Measurements from ENCODE around the gene AGRP.

AGRP gene

DNA sequence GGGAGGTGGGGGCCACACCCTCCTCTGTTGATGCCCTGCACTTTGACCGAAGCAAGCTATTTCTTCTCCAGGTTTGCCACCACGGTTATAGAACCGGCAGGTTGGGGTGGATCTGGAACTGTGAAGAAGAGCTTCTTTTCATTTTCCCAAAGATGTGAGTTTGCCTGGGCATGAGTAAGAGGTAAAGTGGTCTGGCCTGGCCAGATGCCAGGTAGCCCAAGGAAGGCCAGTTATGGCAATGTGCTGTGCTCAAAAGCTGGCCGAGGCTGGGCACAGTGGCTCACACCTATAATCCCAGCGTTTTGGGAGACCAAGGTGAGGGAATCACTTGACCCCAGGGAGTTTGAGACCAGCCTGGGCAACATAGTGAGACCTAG, 21.1 kb downstream of the AGRP start:
- DNase-seq, result no peak

DNA sequence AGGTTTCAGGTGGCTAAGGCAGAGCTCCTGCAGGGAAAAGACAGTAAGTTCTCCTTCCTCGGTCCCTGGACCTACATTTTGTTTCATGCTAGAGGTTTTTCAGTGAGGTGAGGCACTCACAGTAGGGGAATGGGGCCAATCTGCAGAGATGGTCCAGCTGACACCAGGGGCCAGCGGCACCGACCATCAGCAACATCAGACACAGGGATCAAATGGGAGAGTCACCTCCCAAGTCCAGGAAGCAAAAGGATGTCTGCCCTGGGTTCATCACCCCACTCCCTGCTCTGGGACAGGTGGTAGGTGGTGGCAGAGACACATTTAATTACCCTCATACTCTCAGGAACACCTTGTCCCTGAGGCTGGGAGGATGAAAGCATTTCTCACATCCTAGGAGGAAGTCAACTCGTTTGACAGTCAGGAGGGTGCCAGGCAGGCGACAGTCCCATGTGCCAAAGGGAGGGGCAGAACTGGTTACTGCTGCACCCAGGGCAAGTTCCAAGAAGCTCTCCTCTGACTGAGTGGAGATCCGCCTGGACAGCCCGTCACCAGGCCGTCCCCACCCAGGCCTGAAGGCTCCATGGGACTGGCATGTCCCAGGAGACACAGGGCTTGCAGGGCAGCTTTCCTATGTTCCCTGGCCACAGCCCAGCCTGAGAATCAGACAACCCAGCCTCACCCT, 21.6 kb downstream of the AGRP start:
- no peak for DNase-seq

DNA sequence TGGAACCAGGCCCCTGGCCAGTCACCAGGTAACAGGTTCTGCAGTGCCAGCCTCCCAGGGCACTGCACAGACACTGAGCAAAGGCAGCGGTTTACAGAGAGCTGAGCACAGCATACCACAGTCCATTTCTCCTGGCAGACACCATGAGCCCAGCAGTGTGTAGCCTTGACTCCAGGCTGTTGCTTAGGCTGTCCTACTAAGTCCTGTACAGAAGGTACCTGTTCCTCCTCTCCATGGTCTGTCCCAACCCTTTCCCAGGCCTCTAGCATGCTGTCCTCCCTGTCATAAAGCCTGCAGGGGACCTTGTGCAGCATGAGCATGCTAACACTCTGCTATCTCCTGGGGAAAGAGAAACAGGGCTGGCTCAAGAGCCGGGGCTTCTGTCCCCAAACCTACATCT, 22.4 kb downstream of the AGRP start:
- DNase-seq, result no peak

DNA sequence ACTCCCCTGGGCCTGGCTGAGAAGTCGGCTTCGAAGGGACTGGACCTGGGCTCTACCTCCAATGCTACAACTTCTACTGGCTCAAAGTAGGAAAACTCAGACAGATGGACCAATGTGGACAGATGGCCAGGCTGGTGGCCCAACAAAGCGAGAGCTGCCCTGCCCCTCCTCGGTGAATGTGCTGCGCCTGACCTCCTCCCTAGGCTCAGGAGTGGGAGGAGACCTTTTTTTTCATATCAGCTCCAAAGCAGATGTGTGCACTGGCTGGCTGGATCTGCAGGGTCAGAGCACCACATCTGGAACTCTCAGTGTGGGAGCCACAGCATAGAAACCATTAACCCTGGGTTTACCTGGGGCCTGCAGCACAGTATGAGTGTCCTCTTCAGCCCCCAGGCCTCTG, 23.2 kb downstream of the AGRP start:
- DNase-seq, result no peak

DNA sequence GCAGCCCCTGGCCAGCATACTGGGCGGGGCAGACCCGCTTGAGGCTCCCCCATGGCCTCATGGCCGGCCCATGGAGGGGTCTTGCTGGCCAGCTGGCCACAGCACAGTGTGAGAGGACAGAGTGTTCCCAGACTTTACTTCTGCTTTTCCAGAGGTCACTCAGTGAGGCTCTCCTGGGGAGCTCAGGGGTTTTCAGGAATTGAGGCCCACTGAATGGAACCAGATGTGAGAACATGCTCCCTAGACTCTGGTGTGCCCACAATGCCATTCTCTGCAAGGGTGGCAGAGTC, 23.5 kb downstream of the AGRP start:
- DNase-seq, result no peak

DNA sequence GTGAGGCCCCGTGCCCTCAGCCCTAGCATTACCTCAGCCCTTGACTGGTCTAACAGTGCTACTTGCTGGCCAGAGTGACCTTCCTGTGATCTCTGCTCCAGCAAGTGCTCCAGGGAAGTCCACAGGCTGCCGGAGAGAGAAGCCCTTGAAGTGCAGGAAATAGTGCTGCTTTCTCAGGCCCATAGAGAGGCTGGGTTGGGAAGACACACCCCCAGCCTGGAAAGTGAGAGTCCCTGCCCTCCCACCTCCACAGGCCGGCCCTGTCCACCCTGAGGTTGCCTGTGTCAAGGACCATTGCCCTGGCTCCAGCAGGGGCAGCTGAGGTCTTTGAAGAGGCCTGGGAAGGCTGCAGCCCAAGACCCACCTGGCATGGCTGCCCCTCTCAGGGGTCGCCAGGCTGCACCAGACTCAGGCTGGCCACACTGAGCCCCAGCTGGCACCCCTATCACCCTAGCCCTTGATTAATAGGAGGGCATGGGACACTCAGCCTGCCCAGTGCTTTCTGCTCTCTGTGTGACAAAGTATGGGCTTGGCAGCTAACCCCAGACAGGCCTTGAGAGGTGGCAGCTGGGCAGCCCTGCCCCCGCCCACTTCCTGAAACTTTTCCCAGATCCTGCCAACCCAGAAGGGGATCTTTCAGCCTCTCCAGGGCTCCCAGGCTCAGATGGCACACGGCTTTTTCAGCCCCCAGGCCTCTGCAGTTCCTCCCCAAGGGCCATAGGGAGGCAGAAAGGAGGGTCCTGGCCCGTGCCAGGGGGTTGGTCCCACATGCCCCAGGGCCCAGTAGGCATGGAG, 24.1 kb downstream of the AGRP start:
- DNase-seq, result no peak

DNA sequence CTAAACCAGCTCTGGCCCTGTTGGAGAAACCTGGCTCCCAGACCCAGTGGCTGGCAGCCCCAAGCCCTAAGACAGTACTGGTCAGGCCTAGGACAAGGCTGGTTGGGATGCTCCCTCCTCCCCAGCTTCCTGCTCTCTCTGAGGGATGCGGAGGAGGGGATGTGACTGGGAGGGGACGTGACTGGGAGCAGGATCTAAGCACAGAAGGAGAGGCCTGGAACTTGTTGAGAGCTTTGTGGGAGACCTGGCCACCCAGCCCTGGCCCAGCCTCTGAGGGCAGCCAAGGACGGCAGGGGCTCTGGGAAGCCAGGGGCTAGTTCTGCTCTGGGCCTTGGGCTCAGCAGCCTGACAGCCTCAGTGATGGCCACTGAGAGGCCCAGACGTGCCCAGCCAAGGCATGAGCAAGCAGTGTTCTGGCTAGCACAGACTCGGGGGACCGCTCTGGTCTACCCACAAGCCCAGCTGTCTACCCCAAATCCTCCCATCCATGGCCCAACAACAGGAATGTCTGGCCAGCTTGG, 25.2 kb downstream of the AGRP start:
- DNase-seq, result no peak

DNA sequence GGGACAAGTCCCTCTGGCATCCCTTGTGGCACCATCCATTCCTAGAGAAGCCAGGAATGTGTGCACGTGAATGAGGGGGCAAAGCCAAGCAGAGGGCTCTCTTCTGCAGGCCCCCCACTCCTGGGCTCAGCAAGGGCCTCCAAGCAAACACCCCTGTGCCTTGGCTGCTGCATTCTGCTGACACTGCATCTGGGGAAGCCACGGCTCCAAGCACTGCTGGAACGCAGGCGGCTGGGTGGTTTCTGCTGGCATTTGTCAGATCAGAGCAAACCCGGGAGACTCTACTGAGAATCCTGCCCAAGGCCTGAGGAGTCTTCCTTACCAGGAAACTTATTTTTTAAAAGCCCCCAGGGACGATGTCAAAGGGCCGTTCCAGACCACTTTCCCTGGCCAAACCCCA, 25.7 kb downstream of the AGRP start:
- no peak for DNase-seq

DNA sequence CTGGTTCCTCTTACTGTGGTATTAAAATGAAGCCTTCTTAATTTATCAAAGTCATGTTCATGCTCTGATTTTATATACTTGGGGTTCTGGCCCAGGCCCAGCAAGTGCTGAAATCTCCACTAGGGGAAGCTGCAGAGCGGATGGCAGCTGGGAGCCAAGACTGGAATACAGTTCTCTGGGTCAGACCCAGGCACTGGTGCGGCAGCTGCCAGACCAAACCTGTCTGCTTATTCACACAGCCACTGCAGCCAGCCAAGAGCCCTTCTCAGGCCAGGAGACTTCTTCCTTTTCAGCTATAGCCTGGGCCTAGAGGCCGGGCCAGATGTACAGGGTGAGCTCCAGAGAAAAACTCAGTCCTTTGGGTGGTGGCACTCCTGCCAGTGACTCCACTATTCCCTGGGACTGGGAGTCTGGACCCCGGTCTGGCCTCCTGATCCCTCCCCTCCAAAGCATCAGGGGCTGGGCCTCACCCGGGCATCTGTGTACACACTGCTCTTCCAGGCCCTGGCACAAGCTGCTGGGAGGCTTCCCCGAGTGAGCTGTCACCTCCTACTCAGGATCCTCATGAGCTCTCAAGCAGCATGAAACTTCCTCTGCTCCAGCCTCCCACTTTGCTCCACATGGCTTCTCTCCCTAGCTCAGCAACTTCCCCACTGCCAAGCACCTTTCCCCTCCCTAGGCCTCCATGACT, 26.8 kb downstream of the AGRP start:
- no peak for DNase-seq

DNA sequence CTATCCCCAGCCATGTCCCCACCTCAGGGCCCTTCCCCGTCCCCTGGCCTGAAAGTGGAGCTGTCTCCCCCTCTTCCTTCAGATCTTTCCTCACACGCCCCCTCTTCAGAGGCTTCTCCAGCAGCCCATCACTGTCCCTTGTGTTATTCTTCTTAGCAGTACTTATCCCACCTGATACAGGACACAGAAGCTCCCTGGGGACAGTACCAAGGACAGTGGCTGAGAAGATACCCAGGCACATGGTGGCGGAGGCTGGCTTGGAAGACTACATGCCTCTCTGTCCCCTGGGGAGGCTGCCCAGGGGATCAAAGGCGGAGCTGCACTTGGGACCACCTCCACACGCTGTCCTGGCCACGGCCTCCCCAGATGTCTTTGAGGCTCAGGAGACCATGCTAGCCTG, 28.5 kb downstream of the AGRP start:
- DNase-seq, result no peak

DNA sequence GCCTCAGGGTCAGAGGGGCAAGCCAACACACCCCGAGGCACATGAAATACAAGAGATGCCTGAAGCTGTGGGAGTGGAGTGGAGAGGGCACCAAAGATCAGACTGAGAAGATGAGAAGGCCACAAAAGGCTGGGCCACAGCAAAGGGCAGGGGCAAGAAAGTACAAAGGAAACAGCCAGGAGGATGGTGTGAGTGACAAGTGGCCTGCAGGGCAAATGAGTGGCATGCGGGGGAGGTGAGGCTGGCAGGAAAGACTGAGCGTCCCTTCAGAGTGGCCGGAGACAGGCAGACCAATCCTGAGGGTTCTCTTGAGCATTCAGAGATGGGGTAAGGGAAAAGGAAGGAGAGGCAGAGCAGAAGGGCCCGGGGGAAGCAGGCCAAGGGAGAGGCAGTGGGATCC, 29.2 kb downstream of the AGRP start:
- no peak for DNase-seq

DNA sequence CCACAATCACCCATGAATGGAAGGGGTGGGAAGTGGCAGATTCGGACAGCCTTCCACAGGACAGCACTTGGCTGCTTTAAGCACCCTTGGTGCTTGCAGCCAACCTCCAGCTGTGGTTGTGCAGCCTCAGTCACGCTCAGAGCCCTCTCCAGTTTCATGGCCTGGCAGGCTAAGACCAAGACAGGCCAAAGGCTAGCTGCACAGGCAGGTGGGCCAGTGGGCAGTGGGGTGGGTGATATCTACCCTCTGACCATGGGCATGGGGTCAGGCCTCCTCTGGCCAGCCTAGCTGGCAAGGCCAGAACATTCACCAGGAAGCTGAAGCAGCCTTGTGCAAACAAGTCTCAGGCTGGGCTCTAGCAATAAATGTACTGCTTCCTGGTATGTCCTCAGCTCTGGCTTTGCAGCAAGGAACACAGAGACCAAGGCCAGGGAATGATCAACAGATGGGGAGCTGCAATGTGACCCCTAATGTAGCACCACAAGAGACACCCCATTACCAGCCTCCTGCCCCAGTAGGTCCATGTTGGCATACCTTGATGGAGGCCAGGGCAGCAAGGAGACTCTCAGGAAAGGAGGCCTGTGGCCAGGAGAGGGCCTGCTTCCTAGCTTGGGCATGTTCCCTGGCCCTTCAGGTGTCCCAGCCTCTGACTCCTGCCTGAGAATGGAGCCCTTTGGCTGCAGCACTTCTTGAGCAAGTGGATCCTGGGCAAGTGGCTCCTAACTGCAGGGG, 31.5 kb downstream of the AGRP start:
- no peak for DNase-seq

DNA sequence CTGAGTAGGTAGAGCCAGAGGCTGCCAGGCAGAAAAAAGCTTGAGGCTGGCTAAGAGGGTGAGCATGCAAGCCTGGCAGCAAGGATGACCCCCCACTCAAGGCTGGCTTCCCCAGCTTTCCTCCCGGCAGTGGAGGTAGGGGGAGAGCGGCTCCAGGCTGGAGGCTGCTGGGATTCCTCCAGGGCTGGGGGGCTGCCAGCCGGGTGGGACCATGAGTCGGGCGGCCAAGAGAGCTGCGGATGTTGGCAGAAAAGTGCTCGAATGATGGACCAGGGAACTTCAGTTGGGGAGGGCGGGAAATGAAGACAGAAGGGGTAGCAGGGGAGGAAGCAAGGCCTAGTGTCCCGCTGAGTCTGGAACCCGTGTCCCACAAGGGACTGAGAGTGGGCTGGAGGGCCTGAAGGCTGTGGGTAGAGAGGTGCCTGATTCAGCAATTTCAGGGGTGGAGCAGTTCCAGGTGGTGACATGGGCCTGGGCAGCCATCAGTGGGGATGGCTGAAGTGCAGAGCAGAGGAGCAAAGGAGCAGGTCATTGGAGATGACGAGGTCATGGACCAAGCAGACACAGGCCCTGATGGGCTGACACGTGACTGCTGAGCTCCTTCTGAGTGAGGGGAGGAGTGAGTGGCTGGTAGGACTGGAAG, 32.2 kb downstream of the AGRP start:
- DNase-seq, result no peak

DNA sequence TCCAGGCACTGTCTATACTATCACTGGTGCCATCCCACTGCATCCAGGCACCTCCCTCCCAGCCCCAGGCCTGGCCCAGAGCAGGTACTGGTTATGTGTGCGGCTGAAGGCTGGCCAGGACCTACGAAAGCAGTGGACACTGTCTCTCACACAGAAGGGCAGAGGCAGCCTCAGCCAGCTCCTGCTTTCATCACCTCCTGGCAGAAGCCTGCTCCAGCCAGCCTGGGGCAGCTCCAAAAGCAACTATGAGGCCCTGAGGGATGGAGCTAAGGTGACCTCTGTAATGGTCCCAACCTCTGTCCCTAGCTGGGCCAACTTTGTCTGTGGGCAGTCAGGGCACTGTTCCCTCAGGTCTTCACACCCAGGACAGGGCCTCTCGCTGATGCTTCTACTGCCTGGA, 33.6 kb downstream of the AGRP start:
- DNase-seq, result no peak

DNA sequence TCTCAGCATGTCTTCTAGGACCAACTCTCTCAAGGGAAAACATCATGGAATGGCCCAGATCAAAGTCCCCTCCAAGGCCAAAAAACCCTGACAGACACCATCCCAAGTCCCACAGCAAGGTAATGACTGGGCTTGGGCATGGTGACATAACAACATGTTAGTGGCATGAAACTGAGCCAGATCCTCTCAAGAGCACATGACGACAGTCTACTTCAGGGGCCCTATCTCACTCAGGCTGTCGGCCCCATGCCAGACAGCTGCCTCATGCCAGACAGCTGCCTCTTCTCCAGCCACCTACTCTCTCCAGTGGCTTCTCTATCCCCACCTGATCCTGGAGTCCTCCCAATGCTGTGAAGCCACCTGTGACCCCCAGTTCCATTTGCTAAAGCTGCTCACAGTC, 34.0 kb downstream of the AGRP start:
- DNase-seq, result no peak

DNA sequence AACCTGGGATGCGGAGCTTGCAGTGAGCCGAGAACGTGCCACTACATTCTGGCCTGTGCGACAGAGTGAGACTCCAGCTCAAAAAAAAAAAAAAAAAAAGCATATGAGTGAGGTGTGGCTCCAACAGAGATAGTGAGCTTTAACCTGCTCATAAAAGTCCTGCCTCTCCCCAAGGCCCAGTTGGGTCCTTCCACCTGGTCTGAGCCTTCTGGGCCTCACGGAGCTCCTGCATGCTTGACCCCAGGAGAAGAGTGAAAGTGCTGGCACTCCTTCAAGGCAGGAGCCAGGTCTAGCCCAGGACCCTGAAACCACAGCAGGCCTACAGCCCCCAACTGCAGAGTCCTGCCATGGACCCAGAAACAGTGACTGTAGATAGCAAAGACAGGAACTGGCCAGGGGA, 34.8 kb downstream of the AGRP start:
- no peak for DNase-seq

DNA sequence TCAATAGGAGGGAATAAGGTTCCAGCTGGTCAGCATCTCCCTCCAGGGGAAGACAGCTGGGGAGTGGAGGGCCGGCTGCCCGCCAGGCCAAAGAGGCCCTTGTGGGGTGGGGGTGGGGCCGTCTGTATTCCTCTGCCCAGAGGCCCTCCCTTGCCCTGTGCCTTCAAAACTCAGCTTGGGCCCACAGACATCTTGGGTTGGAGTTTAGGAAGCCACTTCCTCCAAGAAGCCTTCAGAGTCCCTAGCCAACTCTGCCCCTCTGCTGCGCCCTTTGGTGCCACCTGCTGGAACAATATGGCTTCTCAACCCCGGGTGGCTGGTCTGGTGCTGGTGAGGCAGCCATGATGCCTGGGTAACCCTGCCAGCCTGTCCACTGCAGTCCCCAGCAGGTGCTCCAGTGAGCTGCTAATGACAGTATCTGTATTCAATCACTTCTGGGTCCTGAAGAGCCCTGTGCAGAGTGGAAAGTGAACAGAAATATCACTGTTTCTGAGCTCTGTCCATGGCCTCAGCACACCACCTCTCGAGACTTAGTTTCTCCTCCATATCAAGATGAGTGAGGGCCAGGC, 35.8 kb downstream of the AGRP start:
- DNase-seq, result peak; percentile 65

DNA sequence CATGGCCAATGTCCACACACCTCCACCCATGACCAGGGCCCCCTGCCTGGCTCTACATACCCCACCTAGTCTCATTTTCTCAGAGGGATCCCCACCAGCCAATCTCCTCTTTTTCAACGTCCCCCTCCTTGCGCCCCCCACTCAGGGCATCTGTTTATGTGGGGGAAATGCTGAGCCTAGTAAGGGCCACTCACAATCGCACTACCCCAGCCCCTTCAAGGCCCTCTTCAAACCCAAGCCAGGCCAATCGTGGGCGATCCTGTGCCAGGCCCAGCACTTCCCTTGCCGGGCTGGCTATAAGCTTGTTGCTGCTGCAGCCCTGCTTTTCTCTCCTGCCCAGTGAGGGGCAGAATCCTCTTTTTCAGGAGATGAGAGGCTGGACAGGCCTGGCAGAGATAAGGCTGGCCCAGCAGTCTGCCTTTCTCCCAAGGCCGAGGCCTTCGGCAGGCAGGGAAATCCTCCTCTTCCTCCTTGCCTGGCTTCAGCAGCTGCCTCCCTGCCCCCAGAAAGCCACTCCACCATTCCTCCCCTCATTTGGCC, 36.3 kb downstream of the AGRP start:
- no peak for DNase-seq

DNA sequence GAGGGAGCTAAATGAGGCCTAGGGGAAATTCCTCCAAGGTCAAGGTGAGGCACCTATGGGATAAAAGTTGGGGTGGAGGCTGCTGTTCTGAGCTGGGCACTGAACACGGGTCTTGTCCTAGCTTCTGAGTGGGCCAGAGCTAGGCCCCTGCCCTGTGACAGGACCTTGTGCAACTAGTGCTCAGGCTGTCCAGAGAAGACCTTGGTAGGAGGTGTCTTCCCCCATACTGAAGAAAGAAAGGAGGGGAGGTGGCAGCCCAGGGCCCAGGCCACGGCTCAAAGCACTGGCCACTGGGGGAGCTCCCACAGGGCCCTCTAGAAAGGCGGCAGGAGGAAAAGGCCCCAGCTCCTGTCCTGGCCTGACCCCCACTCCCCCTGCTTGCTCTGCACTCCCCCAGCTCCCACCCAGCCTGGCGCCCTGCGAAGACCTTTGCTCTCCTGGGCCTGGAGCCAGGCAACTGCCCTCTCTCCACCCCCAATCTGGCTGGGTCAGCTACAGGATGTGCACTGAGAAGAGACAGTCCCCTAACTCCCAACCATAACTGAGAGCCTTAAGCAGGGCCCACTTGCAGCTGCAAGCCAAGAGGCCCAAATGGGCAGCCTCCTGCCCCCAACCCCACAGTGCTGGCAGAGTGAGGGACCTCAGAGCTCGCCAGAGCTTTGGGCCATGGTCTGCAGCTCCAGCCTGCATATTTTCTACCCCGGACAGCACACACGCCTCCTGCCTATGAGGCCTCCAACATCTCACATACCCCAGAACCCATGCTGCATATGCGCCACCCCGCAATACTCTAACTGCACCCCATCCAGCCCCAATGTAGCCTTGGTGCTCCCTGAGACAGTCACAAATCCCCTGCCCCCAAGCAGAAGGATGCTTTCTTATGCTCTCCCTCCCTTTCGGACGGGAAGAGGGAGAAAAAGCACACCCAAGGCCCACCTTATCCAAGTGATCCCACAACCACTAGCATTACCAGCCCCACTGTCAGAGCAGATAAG, 37.1 kb downstream of the AGRP start:
- no peak for DNase-seq

DNA sequence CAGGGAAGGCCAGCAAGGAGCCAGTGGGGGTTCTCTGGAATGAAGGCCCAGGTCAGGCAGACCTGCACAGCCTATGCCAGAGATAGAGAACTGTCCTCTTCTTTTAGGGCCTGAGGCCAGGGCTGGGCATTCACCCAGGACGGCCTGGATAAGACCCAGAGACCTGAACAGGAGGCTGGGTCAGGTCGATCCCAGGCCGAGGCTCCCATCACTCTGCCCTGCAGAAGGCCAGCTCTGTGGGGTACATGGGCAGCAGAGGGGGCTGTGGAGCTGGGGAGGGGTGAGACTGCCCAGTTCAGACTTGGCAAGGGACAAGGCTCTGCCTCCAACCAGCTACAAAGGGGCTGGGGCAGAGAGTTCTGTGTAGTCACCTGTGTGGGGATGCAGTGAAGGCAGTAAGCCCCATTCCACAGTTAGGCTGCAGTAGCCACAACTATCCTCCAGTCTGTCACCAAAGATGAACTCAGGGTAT, 37.9 kb downstream of the AGRP start:
- no peak for DNase-seq

DNA sequence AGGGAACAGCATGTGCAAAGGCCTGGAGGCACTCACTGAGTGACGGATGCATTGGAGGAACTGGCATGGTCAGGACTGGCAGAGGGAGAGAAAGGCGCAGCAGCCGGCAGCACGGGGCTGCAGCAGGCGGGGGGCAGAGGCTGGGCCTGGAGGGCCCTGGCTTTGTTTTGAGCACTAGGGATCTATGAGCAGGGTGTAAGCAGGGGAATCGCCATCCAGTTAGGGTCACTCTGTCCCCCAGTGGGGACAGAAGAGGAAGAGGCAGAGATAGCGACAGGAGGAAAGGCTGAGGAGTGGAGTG, 38.3 kb downstream of the AGRP start:
- no peak for DNase-seq
